ENCODE data around the gene IFNL1.

- TF ChIP-seq CTCF (IDR thresholded peaks at IDR 0.05 in 4 of 5, conservative IDR thresholded peaks at IDR 0.05 in 1 of 5) (no peak), POLR2A (IDR thresholded peaks at IDR 0.05) (no peak)
These were observed 40.3 kb downstream of the IFNL1 start for GRCh38 chr19:39336483-39336882.
